H1 (cell line): ENCODE measurements around the gene MAPK8IP3. TPM values are rescaled to one million over a fixed set of nuclear protein-coding genes. Genes with fewer than 3 reads are reported as not detected.

Experiments
- CTCF ChIA-PET: fragments of 300-600 bp; sonication (Branson Sonifier 250); formaldehyde crosslinking; loops from one replicate; lab custom pipeline; 2021; ENCODE audit not compliant: partially characterized antibody; lab: Charles Lee
- POLR2A ChIA-PET: fragments of 300-600 bp; sonication (Branson Sonifier 250); formaldehyde crosslinking; loops from one replicate; lab custom pipeline; 2021; ENCODE audit warnings: inconsistent platforms; ENCODE audit not compliant: partially characterized antibody; lab: Charles Lee
- DNase-seq, 2 experiments: peaks; one replicate each; pipeline versions ENCODE4 v3.0.0 to v3.0.0-alpha.2; 2010 to 2022; ENCODE audit warnings: low spot score in 2 of 2, low read depth in 1 of 2, mixed read lengths in 1 of 2
- FAIRE-seq: peaks from 2 replicates; lab custom pipeline; 2011; peaks lifted over from hg19 to GRCh38; lab: Jason Lieb, UNC
- H2AFZ ChIP-seq: 2 replicates; pipeline ENCODE4 v1.8.1; 2012; ENCODE audit warnings: low read length, inconsistent platforms
- H2AK5ac ChIP-seq: 2 replicates; pipeline ENCODE4 v1.6.1; 2013; ENCODE audit warnings: low read depth, low read length
- H2BK120ac ChIP-seq: replicated peaks from 2 replicates; pipeline ENCODE3; 2013; ENCODE audit warnings: low read depth, low read length, inconsistent platforms
- H2BK12ac ChIP-seq: 2 replicates; pipeline ENCODE4 v1.6.1; 2013; ENCODE audit warnings: low read depth, low read length
- H2BK15ac ChIP-seq: 2 replicates; pipeline ENCODE4 v1.6.1; 2013; ENCODE audit warnings: low read length
- H2BK20ac ChIP-seq: 2 replicates; pipeline ENCODE4 v1.6.1; 2013; ENCODE audit warnings: low read length
- H2BK5ac ChIP-seq: 2 replicates; pipeline ENCODE4 v1.6.1; 2013; ENCODE audit warnings: low read depth, low read length
- H3K14ac ChIP-seq: 2 replicates; pipeline ENCODE4 v1.6.1; 2013; ENCODE audit warnings: inconsistent platforms; ENCODE audit not compliant: insufficient read length
- H3K18ac ChIP-seq: 2 replicates; pipeline ENCODE4 v1.6.1; 2013; ENCODE audit warnings: low read length; ENCODE audit errors: extremely low read depth
- H3K23ac ChIP-seq: 2 replicates; pipeline ENCODE4 v1.6.1; 2013; ENCODE audit warnings: inconsistent platforms; ENCODE audit not compliant: insufficient read length
- H3K23me2 ChIP-seq: 2 replicates; pipeline ENCODE4 v1.6.1; 2013; ENCODE audit warnings: low read depth, low read length
- H3K27ac ChIP-seq: 2 replicates; pipeline ENCODE4 v1.6.1; 2011; ENCODE audit warnings: low read depth, low read length, inconsistent platforms
- H3K27me3 ChIP-seq, 4 experiments: replicated peaks in 1 of 4; 1 replicate in 1 of 4; 2 replicates in 3 of 4; pipeline versions ENCODE4 v1.6.1 to v1.8.1; 2011 to 2013; ENCODE audit warnings: low read length in 3 of 4, mild to moderate bottlenecking in 3 of 4, inconsistent platforms in 2 of 4, mixed read lengths in 2 of 4, moderate library complexity in 1 of 4; ENCODE audit not compliant: control insufficient read depth in 3 of 4, insufficient read depth in 3 of 4; ENCODE audit errors: extremely low read depth in 1 of 4
- H3K36me3 ChIP-seq, 4 experiments: 2 replicates each; pipeline versions ENCODE4 v1.6.1 to v1.8.1; 2011 to 2013; ENCODE audit warnings: mild to moderate bottlenecking in 4 of 4, low read length in 3 of 4, moderate library complexity in 2 of 4, control low read depth in 1 of 4, inconsistent platforms in 1 of 4; ENCODE audit not compliant: insufficient read depth in 4 of 4, control insufficient read depth in 2 of 4
- H3K4ac ChIP-seq: replicated peaks from 2 replicates; pipeline ENCODE3; 2013; ENCODE audit warnings: low read length, low read depth, mixed read lengths, inconsistent platforms; ENCODE audit not compliant: insufficient read length
- H3K4me1 ChIP-seq, 4 experiments: replicated peaks in 1 of 4; 1 replicate in 1 of 4; 2 replicates in 3 of 4; pipeline versions ENCODE4 v1.6.1 to v1.8.1; 2011 to 2013; ENCODE audit warnings: low read length in 3 of 4, inconsistent platforms in 2 of 4, mixed read lengths in 1 of 4; ENCODE audit not compliant: insufficient read depth in 4 of 4, control insufficient read depth in 3 of 4
- H3K4me2 ChIP-seq, 2 experiments: 2 replicates each; pipeline versions ENCODE4 v1.6.1 to v1.8.1; 2011 to 2013; ENCODE audit warnings: low read depth in 2 of 2, low read length in 2 of 2, control low read depth in 1 of 2, inconsistent platforms in 1 of 2, mild to moderate bottlenecking in 1 of 2; ENCODE audit not compliant: insufficient read depth in 1 of 2
- H3K4me3 ChIP-seq, 4 experiments: fragments of 200-600, 300-600 bp in 1 of 4; sonication (generic), shearing (Covaris generic), sonication (Bioruptor Twin) in 1 of 4; 2 replicates each; pipeline versions ENCODE4 v1.5.1 to v1.8.1; 2011 to 2016; ENCODE audit warnings: low read length in 4 of 4, low read depth in 3 of 4, control low read depth in 2 of 4, inconsistent platforms in 2 of 4, mild to moderate bottlenecking in 2 of 4, mixed read lengths in 1 of 4, moderate library complexity in 1 of 4; ENCODE audit not compliant: insufficient read depth in 2 of 4; ENCODE audit errors: extremely low read depth in 1 of 4
- H3K56ac ChIP-seq: replicated peaks from 2 replicates; pipeline ENCODE3; 2013; ENCODE audit warnings: low read depth, mild to moderate bottlenecking, mixed read lengths, low read length, inconsistent platforms; ENCODE audit not compliant: insufficient read length
- H3K79me1 ChIP-seq: 2 replicates; pipeline ENCODE4 v1.6.1; 2013; ENCODE audit warnings: low read depth, low read length, control low read depth
- H3K79me2 ChIP-seq, 2 experiments: 2 replicates each; pipeline versions ENCODE4 v1.6.1 to v1.8.1; 2012 to 2013; ENCODE audit warnings: low read length in 2 of 2, mild to moderate bottlenecking in 2 of 2, inconsistent platforms in 1 of 2; ENCODE audit not compliant: insufficient read depth in 2 of 2, control insufficient read depth in 1 of 2
- H3K9ac ChIP-seq, 4 experiments: replicated peaks in 1 of 4; 1 replicate in 1 of 4; 2 replicates in 3 of 4; pipeline versions ENCODE4 v1.6.1 to v1.8.1; 2011 to 2013; ENCODE audit warnings: low read depth in 3 of 4, low read length in 3 of 4, control low read depth in 2 of 4, mild to moderate bottlenecking in 2 of 4, moderate library complexity in 2 of 4, inconsistent platforms in 1 of 4; ENCODE audit errors: extremely low read depth in 1 of 4
- H3K9me3 ChIP-seq, 2 experiments: 2 replicates each; pipeline versions ENCODE4 v1.6.1 to v1.8.1; 2012 to 2013; ENCODE audit warnings: mild to moderate bottlenecking in 2 of 2, moderate library complexity in 2 of 2, control low read depth in 1 of 2, inconsistent platforms in 1 of 2, low read depth in 1 of 2, low read length in 1 of 2, mixed read lengths in 1 of 2; ENCODE audit not compliant: insufficient read depth in 2 of 2
- H4K20me1 ChIP-seq, 2 experiments: replicated peaks in 1 of 2; 2 replicates each; pipeline versions ENCODE3 to v1.8.1; 2011 to 2013; ENCODE audit warnings: inconsistent platforms in 2 of 2, low read length in 2 of 2, mild to moderate bottlenecking in 1 of 2; ENCODE audit not compliant: insufficient read depth in 2 of 2, control insufficient read depth in 1 of 2
- H4K5ac ChIP-seq: 2 replicates; pipeline ENCODE4 v1.6.1; 2013; ENCODE audit warnings: low read length, low read depth, mixed read lengths, inconsistent platforms; ENCODE audit not compliant: insufficient read length
- H4K8ac ChIP-seq: 2 replicates; pipeline ENCODE4 v1.8.0; 2013; ENCODE audit warnings: mild to moderate bottlenecking, moderate library complexity, low read length, inconsistent platforms; ENCODE audit not compliant: insufficient read depth; ENCODE audit errors: extremely low read depth
- H4K91ac ChIP-seq: replicated peaks from 2 replicates; pipeline ENCODE3; 2013; ENCODE audit warnings: low read length, mixed read lengths, inconsistent platforms; ENCODE audit not compliant: insufficient read length
- HDAC6 ChIP-seq: IDR thresholded peaks from one replicate; pipeline ENCODE4 v1.7.1; 2012; ENCODE audit warnings: low read depth, mild to moderate bottlenecking, inconsistent platforms, low read length, moderate library complexity
- POLR2AphosphoS5 ChIP-seq: IDR thresholded peaks from 2 replicates; pipeline ENCODE4 v1.6.1; 2011; ENCODE audit warnings: low read depth, low read length
- WGBS, 2 experiments: shearing (Covaris generic) in 1 of 2; methylation state at CpG; one replicate each; pipeline versions ENCODE4 v1.1.6 to v1.1.7; 2013 to 2015; ENCODE audit warnings: low lambda C conversion rate in 2 of 2, mixed read lengths in 2 of 2, inconsistent platforms in 1 of 2, low coverage in 1 of 2, missing lambda C conversion rate in 1 of 2; ENCODE audit not compliant: insufficient replicate concordance in 2 of 2, insufficient coverage in 1 of 2, insufficient read length in 1 of 2; ENCODE audit errors: extremely low coverage in 1 of 2, missing lambda C conversion rate in 1 of 2; 5-methylcytosine and 5-hydroxymethylcytosine counted together
- polyA plus RNA-seq, 7 experiments: library from polyadenylated mRNA; depleted of rRNA in 3 of 7; stranded (reverse) in 5 of 7; unstranded in 2 of 7; fragments of >200 nt in 5 of 7; fragments of 200-250 nt in 2 of 7; gene quantifications; 1 replicate in 5 of 7; 2 replicates in 1 of 7; 4 replicates in 1 of 7; pipeline versions ENCODE4 v1.2.1 to v1.2.3, GENCODE V29; 2011 to 2013; ENCODE audit warnings: missing spikeins in 2 of 7, mixed read lengths in 2 of 7
- total RNA-seq: library from RNA; stranded (reverse); fragmentation: NEBNext Ultra II Directional; extraction: Animal tissue kit (Norgen Biotek cat#: 25700); gene quantifications from 2 replicates; pipeline ENCODE4 v1.2.1, GENCODE V29; 2021

Gene MAPK8IP3
- total and polyA plus RNA-seq, 2 of the 8 experiments (the other 6 are each of a cell fraction or from before 2014, with no cell fraction given): 16.9 to 43.4 TPM

- Histone ChIP-seq H3K4ac (no peak overlapping the region), H3K9me3 (no peaks in the 10 kb centered on the region), H3K9ac (no peak overlapping the region), H4K8ac (no peak overlapping the region; the same call in 1 of the 2 replicates), H2AK5ac (no peak overlapping the region), H3K4me2 (no peak overlapping the region), H3K14ac (no peak overlapping the region), H3K23me2 (peaks cover 15% of the 10 kb centered on the region), H3K4me1 (peaks cover 0 to 21% (median 13%) of the 10 kb centered on the region in 4 experiments; a peak in 5 of 7 replicates), H3K18ac (no peak overlapping the region), H4K20me1 (peaks cover 1 to 10% of the 10 kb centered on the region in 2 experiments), H3K36me3 (peaks cover 3 to 37% (median 7%) of the 10 kb centered on the region in 4 experiments; a peak in 4 of 8 replicates), H2BK20ac (no peak overlapping the region), H3K79me2 (peaks cover 0 to 9% of the 10 kb centered on the region in 2 experiments; a peak in 1 of 4 replicates), H2BK12ac (no peak overlapping the region), H3K56ac (no peak overlapping the region), H4K5ac (no peak overlapping the region), H3K27me3 (no peaks in the 10 kb centered on the region), H2AFZ (no peak overlapping the region), H3K4me3 (no peak overlapping the region), H3K23ac (no peak overlapping the region), H2BK15ac (no peak overlapping the region), H2BK120ac (no peak overlapping the region), H2BK5ac (0 out of 2 replicates have a peak overlapping the region, but pooled peaks have one; percentile 6), H4K91ac (no peak overlapping the region), H3K79me1 (no peaks in the 10 kb centered on the region), H3K27ac (no peak overlapping the region)
- CTCF ChIA-PET: interaction anchor here (0.6 to 1.5 kb wide), 3 partner anchors 81 to 468 kb away, joined by 3 to 4 read pairs (median 3); no protein-coding TSS in a partner anchor
- TF ChIP-seq HDAC6: no peak
- TF ChIP-seq POLR2AphosphoS5: peak; percentile 42; the same call in 1 of the 2 replicates
- WGBS, 2 experiments: 91% methylated on average over 11 of the region's 26 CpGs; no CpG with 5 or more reads in 1 of the 2 experiments
- POLR2A ChIA-PET: interaction anchor here (0.6 to 13.5 kb wide), 10 partner anchors 9 to 260 kb away, joined by 3 to 246 read pairs (median 4); partner anchors contain the start of genes MAPK8IP3, NUBP2, RPS2 and SPSB3
- FAIRE-seq: no peak
- no peak for DNase-seq
Observed at GRCh38 chr16:1768767-1769401, 62.9 kb downstream of the MAPK8IP3 start.
